ENCODE results near the gene VIM.
A peak's percentile ranks its signal among the peaks of the same experiment; 100 is the strongest.

The VIM gene

GRCh38 chr10:17199351-17199804 is 28.7 kb upstream of the VIM start:
- no peaks in the 10 kb centered on the region for H3K9me3 ChIP-seq (ENCODE audit: control insufficient read depth in 2 of 2, low read length in 2 of 2)
- H3K4me3 ChIP-seq (ENCODE audit: low read length in 2 of 2), result peak overlapping the region in 1 of 2 donors; percentile 4
- no peaks in the 10 kb centered on the region for H3K36me3 ChIP-seq (ENCODE audit: control insufficient read depth in 2 of 2, insufficient read depth in 2 of 2, low read length in 2 of 2)
- peaks cover 3% of the 10 kb centered on the region for H3K4me1 ChIP-seq (ENCODE audit: control insufficient read depth, insufficient read depth, low read length)
- H3K27me3 ChIP-seq (ENCODE audit: control insufficient read depth in 1 of 2, insufficient read depth in 2 of 2, low read length in 2 of 2), result no peaks in the 10 kb centered on the region
- H3K27ac ChIP-seq (ENCODE audit: low read length), result no peak overlapping the region
- peak overlapping the region; percentile 22 to 33 for H3K9ac ChIP-seq (ENCODE audit: low read length in 2 of 2)

GRCh38 chr10:17200001-17200911 is 27.8 kb upstream of the VIM start:
- H3K27ac ChIP-seq (ENCODE audit: low read length), result peak overlapping the region; percentile 87
- H3K4me3 ChIP-seq (ENCODE audit: low read length in 2 of 2), result peak overlapping the region; percentile 85 to 96
- no peaks in the 10 kb centered on the region for H3K9me3 ChIP-seq (ENCODE audit: control insufficient read depth in 2 of 2, low read length in 2 of 2)
- H3K27me3 ChIP-seq (ENCODE audit: control insufficient read depth in 1 of 2, insufficient read depth in 2 of 2, low read length in 2 of 2), result no peaks in the 10 kb centered on the region
- no peaks in the 10 kb centered on the region for H3K36me3 ChIP-seq (ENCODE audit: control insufficient read depth in 2 of 2, insufficient read depth in 2 of 2, low read length in 2 of 2)
- peak overlapping the region; percentile 88 to 94 for H3K9ac ChIP-seq (ENCODE audit: low read length in 2 of 2)
- peaks cover 3% of the 10 kb centered on the region for H3K4me1 ChIP-seq (ENCODE audit: control insufficient read depth, insufficient read depth, low read length)

- peak within 1 kb of the TSS; percentile 85 to 96 for H3K4me3 ChIP-seq (ENCODE audit: low read length in 2 of 2)
- no peaks in the 10 kb centered on the region for H3K9me3 ChIP-seq (ENCODE audit: control insufficient read depth in 2 of 2, low read length in 2 of 2)
- H3K36me3 ChIP-seq (ENCODE audit: control insufficient read depth in 2 of 2, insufficient read depth in 2 of 2, low read length in 2 of 2), result no peaks in the 10 kb centered on the region
- H3K27ac ChIP-seq (ENCODE audit: low read length), result peak within 1 kb of the TSS; percentile 87
- peak within 1 kb of the TSS; percentile 88 to 94 for H3K9ac ChIP-seq (ENCODE audit: low read length in 2 of 2)
- peaks cover 3% of the 10 kb centered on the region for H3K4me1 ChIP-seq (ENCODE audit: control insufficient read depth, insufficient read depth, low read length)
- no peaks in the 10 kb centered on the region for H3K27me3 ChIP-seq (ENCODE audit: control insufficient read depth in 1 of 2, insufficient read depth in 2 of 2, low read length in 2 of 2)
These were observed 26.9 kb upstream of the VIM start, which contains the start of gene TRDMT1 for GRCh38 chr10:17200912-17201793. TSS of gene TRDMT1 (minus strand) at chr10:17201672. CDS start at chr10:17201634, 38 bp downstream.

GRCh38 chr10:17201794-17202116 is 26.3 kb upstream of the VIM start:
- Histone ChIP-seq H3K9me3 (ENCODE audit: control insufficient read depth in 2 of 2, low read length in 2 of 2) (no peaks in the 10 kb centered on the region), H3K27ac (ENCODE audit: low read length) (peak overlapping the region; percentile 87), H3K9ac (ENCODE audit: low read length in 2 of 2) (peak overlapping the region; percentile 88 to 94), H3K4me3 (ENCODE audit: low read length in 2 of 2) (peak overlapping the region; percentile 85 to 96), H3K4me1 (ENCODE audit: control insufficient read depth, insufficient read depth, low read length) (peaks cover 3% of the 10 kb centered on the region), H3K36me3 (ENCODE audit: control insufficient read depth in 2 of 2, insufficient read depth in 2 of 2, low read length in 2 of 2) (no peaks in the 10 kb centered on the region), H3K27me3 (ENCODE audit: control insufficient read depth in 1 of 2, insufficient read depth in 2 of 2, low read length in 2 of 2) (no peaks in the 10 kb centered on the region)

- H3K36me3 ChIP-seq (ENCODE audit: control insufficient read depth in 2 of 2, insufficient read depth in 2 of 2, low read length in 2 of 2), result no peaks in the 10 kb centered on the region
- H3K27me3 ChIP-seq (ENCODE audit: control insufficient read depth in 1 of 2, insufficient read depth in 2 of 2, low read length in 2 of 2), result no peaks in the 10 kb centered on the region
- no peak overlapping the region for H3K4me3 ChIP-seq (ENCODE audit: low read length in 2 of 2)
- no peak overlapping the region for H3K27ac ChIP-seq (ENCODE audit: low read length)
- H3K4me1 ChIP-seq (ENCODE audit: control insufficient read depth, insufficient read depth, low read length), result peaks cover 3% of the 10 kb centered on the region
- H3K9me3 ChIP-seq (ENCODE audit: control insufficient read depth in 2 of 2, low read length in 2 of 2), result no peaks in the 10 kb centered on the region
- no peak overlapping the region for H3K9ac ChIP-seq (ENCODE audit: low read length in 2 of 2)
These were observed 25.5 kb upstream of the VIM start for GRCh38 chr10:17202506-17202905.

GRCh38 chr10:17202999-17203398 is 25.0 kb upstream of the VIM start:
- Histone ChIP-seq H3K27ac (ENCODE audit: low read length) (no peak overlapping the region), H3K9ac (ENCODE audit: low read length in 2 of 2) (no peak overlapping the region), H3K9me3 (ENCODE audit: control insufficient read depth in 2 of 2, low read length in 2 of 2) (no peaks in the 10 kb centered on the region), H3K36me3 (ENCODE audit: control insufficient read depth in 2 of 2, insufficient read depth in 2 of 2, low read length in 2 of 2) (no peaks in the 10 kb centered on the region), H3K27me3 (ENCODE audit: control insufficient read depth in 1 of 2, insufficient read depth in 2 of 2, low read length in 2 of 2) (no peaks in the 10 kb centered on the region), H3K4me3 (ENCODE audit: low read length in 2 of 2) (no peak overlapping the region), H3K4me1 (ENCODE audit: control insufficient read depth, insufficient read depth, low read length) (peaks cover 3% of the 10 kb centered on the region)

- H3K9me3 ChIP-seq (ENCODE audit: control insufficient read depth in 2 of 2, low read length in 2 of 2), result no peaks in the 10 kb centered on the region
- no peaks in the 10 kb centered on the region for H3K27me3 ChIP-seq (ENCODE audit: control insufficient read depth in 1 of 2, insufficient read depth in 2 of 2, low read length in 2 of 2)
- no peaks in the 10 kb centered on the region for H3K36me3 ChIP-seq (ENCODE audit: control insufficient read depth in 2 of 2, insufficient read depth in 2 of 2, low read length in 2 of 2)
- H3K27ac ChIP-seq (ENCODE audit: low read length), result no peak overlapping the region
- peaks cover 3% of the 10 kb centered on the region for H3K4me1 ChIP-seq (ENCODE audit: control insufficient read depth, insufficient read depth, low read length)
- no peak overlapping the region for H3K9ac ChIP-seq (ENCODE audit: low read length in 2 of 2)
- no peak overlapping the region for H3K4me3 ChIP-seq (ENCODE audit: low read length in 2 of 2)
These were observed 24.6 kb upstream of the VIM start for GRCh38 chr10:17203416-17203815.

GRCh38 chr10:17206210-17206709 is 21.8 kb upstream of the VIM start:
- Histone ChIP-seq H3K9ac (ENCODE audit: low read length in 2 of 2) (no peak overlapping the region), H3K4me1 (ENCODE audit: control insufficient read depth, insufficient read depth, low read length) (no peaks in the 10 kb centered on the region), H3K4me3 (ENCODE audit: low read length in 2 of 2) (no peak overlapping the region), H3K9me3 (ENCODE audit: control insufficient read depth in 2 of 2, low read length in 2 of 2) (no peaks in the 10 kb centered on the region), H3K27me3 (ENCODE audit: control insufficient read depth in 1 of 2, insufficient read depth in 2 of 2, low read length in 2 of 2) (no peaks in the 10 kb centered on the region), H3K27ac (ENCODE audit: low read length) (no peak overlapping the region), H3K36me3 (ENCODE audit: control insufficient read depth in 2 of 2, insufficient read depth in 2 of 2, low read length in 2 of 2) (no peaks in the 10 kb centered on the region)

GRCh38 chr10:17208476-17208875 is 19.6 kb upstream of the VIM start:
- no peak overlapping the region for H3K4me3 ChIP-seq (ENCODE audit: low read length in 2 of 2)
- H3K4me1 ChIP-seq (ENCODE audit: control insufficient read depth, insufficient read depth, low read length), result no peaks in the 10 kb centered on the region
- no peaks in the 10 kb centered on the region for H3K36me3 ChIP-seq (ENCODE audit: control insufficient read depth in 2 of 2, insufficient read depth in 2 of 2, low read length in 2 of 2)
- H3K9me3 ChIP-seq (ENCODE audit: control insufficient read depth in 2 of 2, low read length in 2 of 2), result no peaks in the 10 kb centered on the region
- H3K27me3 ChIP-seq (ENCODE audit: control insufficient read depth in 1 of 2, insufficient read depth in 2 of 2, low read length in 2 of 2), result no peaks in the 10 kb centered on the region
- H3K27ac ChIP-seq (ENCODE audit: low read length), result no peak overlapping the region
- H3K9ac ChIP-seq (ENCODE audit: low read length in 2 of 2), result no peak overlapping the region

- H3K9me3 ChIP-seq (ENCODE audit: control insufficient read depth in 2 of 2, low read length in 2 of 2), result no peaks in the 10 kb centered on the region
- no peaks in the 10 kb centered on the region for H3K27me3 ChIP-seq (ENCODE audit: control insufficient read depth in 1 of 2, insufficient read depth in 2 of 2, low read length in 2 of 2)
- no peak overlapping the region for H3K4me3 ChIP-seq (ENCODE audit: low read length in 2 of 2)
- no peaks in the 10 kb centered on the region for H3K36me3 ChIP-seq (ENCODE audit: control insufficient read depth in 2 of 2, insufficient read depth in 2 of 2, low read length in 2 of 2)
- no peak overlapping the region for H3K9ac ChIP-seq (ENCODE audit: low read length in 2 of 2)
- H3K4me1 ChIP-seq (ENCODE audit: control insufficient read depth, insufficient read depth, low read length), result no peaks in the 10 kb centered on the region
- H3K27ac ChIP-seq (ENCODE audit: low read length), result no peak overlapping the region
These were observed 18.7 kb upstream of the VIM start for GRCh38 chr10:17209302-17209701.
